ENCODE data around the gene DNMBP.
"Not testable (repeated sequence)": the region's sequence is repeated elsewhere in the genome, so short reads cannot be mapped to it uniquely, and the experiment has no call there.

Gene DNMBP

DNA sequence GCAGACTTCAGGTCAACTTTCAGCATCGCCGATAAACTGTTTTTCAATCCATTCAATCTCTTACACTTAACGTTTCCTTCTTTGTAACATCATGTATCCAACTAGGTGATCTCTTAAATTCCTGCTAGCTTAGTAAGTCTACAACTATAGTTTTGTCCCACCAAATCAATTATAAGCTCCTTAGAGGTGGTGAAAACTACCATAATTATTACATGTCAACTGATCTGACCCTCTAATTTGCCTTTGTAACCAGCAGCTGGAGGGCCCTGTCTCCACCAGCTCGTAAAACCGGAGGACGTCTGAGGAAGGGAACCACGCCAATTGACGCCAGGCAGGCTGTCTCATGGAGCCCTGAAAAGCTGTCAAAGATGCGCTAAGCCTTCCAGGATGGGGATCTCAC, 113.9 kb downstream of the DNMBP start:
- no peak for DNase-seq (ENCODE audit: extremely low spot score)
- TF ChIP-seq ARNT (IDR thresholded peaks at IDR 0.05) (no peak), ZNF384 (IDR thresholded peaks at IDR 0.05) (no peak), FOXK2 (IDR thresholded peaks at IDR 0.05) (no peak), BHLHE40 (IDR thresholded peaks at IDR 0.05; ENCODE audit: borderline replicate concordance) (no peak), LEF1 (IDR thresholded peaks at IDR 0.05; ENCODE audit: borderline replicate concordance) (no peak), TARDBP (IDR thresholded peaks at IDR 0.05) (no peak), NFRKB (IDR thresholded peaks at IDR 0.05) (no peak), ELF4 (IDR thresholded peaks at IDR 0.05) (no peak), HDGF (IDR thresholded peaks at IDR 0.05; ENCODE audit: borderline replicate concordance) (no peak), SP1 (IDR thresholded peaks at IDR 0.05) (no peak), FOXM1 (IDR thresholded peaks at IDR 0.05; ENCODE audit: borderline replicate concordance) (no peak), CTBP1 (IDR thresholded peaks at IDR 0.05; ENCODE audit: borderline replicate concordance) (no peak)
- TF ChIP-seq, protein P1, sequence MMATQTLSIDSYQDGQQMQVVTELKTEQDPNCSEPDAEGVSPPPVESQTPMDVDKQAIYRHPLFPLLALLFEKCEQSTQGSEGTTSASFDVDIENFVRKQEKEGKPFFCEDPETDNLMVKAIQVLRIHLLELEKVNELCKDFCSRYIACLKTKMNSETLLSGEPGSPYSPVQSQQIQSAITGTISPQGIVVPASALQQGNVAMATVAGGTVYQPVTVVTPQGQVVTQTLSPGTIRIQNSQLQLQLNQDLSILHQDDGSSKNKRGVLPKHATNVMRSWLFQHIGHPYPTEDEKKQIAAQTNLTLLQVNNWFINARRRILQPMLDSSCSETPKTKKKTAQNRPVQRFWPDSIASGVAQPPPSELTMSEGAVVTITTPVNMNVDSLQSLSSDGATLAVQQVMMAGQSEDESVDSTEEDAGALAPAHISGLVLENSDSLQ (IDR thresholded peaks at IDR 0.05) = no peak
- CTCF ChIA-PET = interaction anchor here (0.6 kb wide), 2 partner anchors 36 to 506 kb away, joined by 3 read pairs; no protein-coding TSS in a partner anchor
- POLR2A ChIA-PET = no interaction called here

DNA sequence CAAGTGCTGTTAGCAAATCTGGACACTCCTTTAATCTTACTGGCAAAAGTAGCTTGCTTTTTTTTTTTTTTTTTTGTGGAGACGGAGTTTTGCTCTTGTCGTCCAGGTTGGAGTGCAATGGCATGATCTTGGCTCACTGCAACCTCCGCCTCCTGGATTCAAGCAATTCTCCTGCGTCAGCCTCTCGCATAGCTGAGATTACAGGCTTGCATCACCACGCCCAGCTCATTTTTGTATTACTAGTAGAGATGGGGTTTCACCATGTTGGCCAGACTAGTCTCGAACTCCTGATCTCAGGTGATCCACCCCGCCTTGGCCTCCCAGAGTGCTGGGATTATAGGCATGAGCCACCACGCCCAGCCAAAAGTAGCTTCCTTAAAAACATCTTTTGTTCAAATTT, 114.7 kb downstream of the DNMBP start:
- CTCF ChIA-PET = interaction anchor here (0.6 to 0.7 kb wide), 2 partner anchors 9 to 507 kb away, joined by 3 read pairs; no protein-coding TSS in a partner anchor
- DNase-seq (ENCODE audit: extremely low spot score); POLR2A ChIA-PET: not testable (repeated sequence)

DNA sequence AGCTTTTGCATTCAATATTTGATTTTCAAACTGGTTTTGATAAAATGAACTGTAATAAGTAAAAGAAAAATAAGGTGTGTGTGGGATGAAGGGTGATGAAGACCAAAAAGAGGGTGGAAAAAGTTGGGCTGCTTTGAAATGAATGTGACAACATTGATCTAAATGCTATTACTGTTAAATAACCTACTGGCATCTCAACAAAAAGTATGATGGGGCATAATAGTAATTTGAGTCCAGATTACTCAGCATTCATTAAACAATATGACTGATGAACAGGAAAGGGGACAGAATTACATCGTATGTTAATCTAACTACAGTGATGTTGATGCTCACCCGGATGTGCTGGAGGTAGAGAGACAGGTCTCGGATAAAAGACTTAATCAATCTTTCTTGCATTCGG, 115.1 kb downstream of the DNMBP start:
- TF ChIP-seq TARDBP (IDR thresholded peaks at IDR 0.05) = no peak
- no peak for TF ChIP-seq FOXA1 (IDR thresholded peaks at IDR 0.05)
- no peak for TF ChIP-seq FOXM1 (IDR thresholded peaks at IDR 0.05; ENCODE audit: borderline replicate concordance)
- TF ChIP-seq ARNT (IDR thresholded peaks at IDR 0.05) = no peak
- no peak for TF ChIP-seq NFRKB (IDR thresholded peaks at IDR 0.05)
- TF ChIP-seq BHLHE40 (IDR thresholded peaks at IDR 0.05; ENCODE audit: borderline replicate concordance) = no peak
- TF ChIP-seq L3MBTL2 (conservative IDR thresholded peaks at IDR 0.05) = no peak
- no peak for TF ChIP-seq SUZ12 (IDR thresholded peaks at IDR 0.05)
- TF ChIP-seq, protein P1 (IDR thresholded peaks at IDR 0.05) = no peak
- no peak for TF ChIP-seq ELF4 (IDR thresholded peaks at IDR 0.05)
- no peak for TF ChIP-seq ZNF384 (IDR thresholded peaks at IDR 0.05)
- TF ChIP-seq LEF1 (IDR thresholded peaks at IDR 0.05; ENCODE audit: borderline replicate concordance) = no peak
- TF ChIP-seq FOXK2 (IDR thresholded peaks at IDR 0.05) = no peak
- TF ChIP-seq SP1 (IDR thresholded peaks at IDR 0.05) = no peak
- TF ChIP-seq CTBP1 (IDR thresholded peaks at IDR 0.05; ENCODE audit: borderline replicate concordance) = no peak
- TF ChIP-seq HDGF (IDR thresholded peaks at IDR 0.05; ENCODE audit: borderline replicate concordance) = no peak
- CTCF ChIA-PET = interaction anchor here (0.7 kb wide), 1 partner anchor 8 kb away, joined by 3 read pairs; no protein-coding TSS in a partner anchor
- POLR2A ChIA-PET = no interaction called here
- DNase-seq (ENCODE audit: extremely low spot score) = no peak

DNA sequence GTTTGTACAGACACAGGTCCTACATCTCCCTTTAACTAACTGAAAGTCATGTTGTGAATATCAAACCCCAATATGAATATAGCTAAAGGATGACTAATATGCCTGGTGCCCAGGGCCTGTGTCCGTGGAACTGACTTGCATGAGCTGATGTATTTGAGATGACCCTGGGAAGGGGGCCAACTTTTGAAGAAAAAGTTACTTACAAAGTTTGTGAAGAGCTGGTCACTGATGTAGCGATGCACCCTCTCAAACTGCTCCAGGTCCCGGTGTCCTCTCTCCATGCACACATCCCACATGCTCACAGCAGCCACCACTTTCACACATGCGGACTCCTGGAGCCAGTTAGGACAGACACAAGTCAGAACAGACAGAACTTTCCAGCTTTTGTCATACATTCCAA, 121.1 kb downstream of the DNMBP start:
- POLR2A ChIA-PET = no interaction called here
- CTCF ChIA-PET = no interaction called here
- TF ChIP-seq ARNT (IDR thresholded peaks at IDR 0.05) (no peak), HDGF (IDR thresholded peaks at IDR 0.05; ENCODE audit: borderline replicate concordance) (no peak), TARDBP (IDR thresholded peaks at IDR 0.05) (no peak), FOXA1 (IDR thresholded peaks at IDR 0.05) (no peak), FOXK2 (IDR thresholded peaks at IDR 0.05) (no peak), BHLHE40 (IDR thresholded peaks at IDR 0.05; ENCODE audit: borderline replicate concordance) (no peak), CTBP1 (IDR thresholded peaks at IDR 0.05; ENCODE audit: borderline replicate concordance) (no peak), SP1 (IDR thresholded peaks at IDR 0.05) (no peak), NFRKB (IDR thresholded peaks at IDR 0.05) (no peak)
- TF ChIP-seq, protein P1 (IDR thresholded peaks at IDR 0.05) = no peak
- DNase-seq (ENCODE audit: extremely low spot score) = no peak

DNA sequence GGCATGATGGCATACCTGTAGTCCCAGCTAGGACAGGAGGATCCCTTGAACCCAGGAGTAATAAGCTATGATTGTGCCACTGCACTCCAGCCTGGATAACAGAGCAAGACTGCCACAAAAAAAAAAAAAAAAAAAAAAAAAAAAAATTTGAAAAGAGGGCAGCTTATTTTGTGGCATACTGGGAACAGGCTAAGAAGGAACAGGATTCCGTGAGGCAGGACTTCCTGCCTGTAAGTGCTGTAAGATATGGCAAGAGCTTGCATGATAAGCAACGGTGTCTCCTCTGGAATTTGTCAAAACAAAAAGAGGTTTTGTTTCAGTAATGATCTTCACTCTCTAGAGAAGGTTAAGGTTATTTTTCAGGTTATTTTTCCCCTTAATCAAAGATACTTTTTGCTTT, 126.2 kb downstream of the DNMBP start:
- TF ChIP-seq L3MBTL2 (conservative IDR thresholded peaks at IDR 0.05) (no peak), HDGF (IDR thresholded peaks at IDR 0.05; ENCODE audit: borderline replicate concordance) (no peak), TARDBP (IDR thresholded peaks at IDR 0.05) (no peak), ARNT (IDR thresholded peaks at IDR 0.05) (no peak), BHLHE40 (IDR thresholded peaks at IDR 0.05; ENCODE audit: borderline replicate concordance) (no peak), FOXA1 (IDR thresholded peaks at IDR 0.05) (no peak), LEF1 (IDR thresholded peaks at IDR 0.05; ENCODE audit: borderline replicate concordance) (no peak), FOXM1 (IDR thresholded peaks at IDR 0.05; ENCODE audit: borderline replicate concordance) (no peak), ZNF384 (IDR thresholded peaks at IDR 0.05) (no peak), SUZ12 (IDR thresholded peaks at IDR 0.05) (no peak), SP1 (IDR thresholded peaks at IDR 0.05) (no peak), ELF4 (IDR thresholded peaks at IDR 0.05) (no peak), FOXK2 (IDR thresholded peaks at IDR 0.05) (no peak)
- TF ChIP-seq, protein P1 (IDR thresholded peaks at IDR 0.05) = no peak
- ChIA-PET POLR2A (no interaction called here), CTCF (interaction anchor here (0.6 kb wide), 1 partner anchor 141 kb away, joined by 6 read pairs; no protein-coding TSS in a partner anchor)
- DNase-seq (ENCODE audit: extremely low spot score) = no peak

DNA sequence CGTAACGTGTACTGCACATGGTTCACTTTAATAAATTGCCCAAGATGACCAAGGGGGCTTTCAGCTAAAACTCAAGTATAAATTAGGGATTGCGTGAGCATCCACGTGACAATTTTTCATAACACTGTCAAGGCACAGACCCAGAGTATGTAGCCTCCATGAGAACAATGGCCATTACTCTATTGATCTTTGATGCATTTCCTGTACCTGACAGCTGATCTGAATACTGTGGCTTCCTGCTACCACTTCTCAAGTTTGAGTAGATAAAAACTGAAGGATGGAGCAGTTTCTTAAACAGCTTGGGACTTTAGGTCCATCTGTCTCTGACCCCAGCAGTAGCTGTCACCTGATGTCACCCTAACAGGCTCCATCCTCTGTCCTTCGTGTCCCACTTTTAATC, 128.4 kb downstream of the DNMBP start:
- ChIA-PET CTCF (no interaction called here), POLR2A (no interaction called here)
- DNase-seq (ENCODE audit: extremely low spot score) = no peak
- TF ChIP-seq FOXM1 (IDR thresholded peaks at IDR 0.05; ENCODE audit: borderline replicate concordance) (no peak), L3MBTL2 (conservative IDR thresholded peaks at IDR 0.05) (no peak), FOXA1 (IDR thresholded peaks at IDR 0.05) (no peak), NFRKB (IDR thresholded peaks at IDR 0.05) (no peak), ARNT (IDR thresholded peaks at IDR 0.05) (no peak), SP1 (IDR thresholded peaks at IDR 0.05) (no peak), SUZ12 (IDR thresholded peaks at IDR 0.05) (no peak), ELF4 (IDR thresholded peaks at IDR 0.05) (no peak), ZNF384 (IDR thresholded peaks at IDR 0.05) (no peak), LEF1 (IDR thresholded peaks at IDR 0.05; ENCODE audit: borderline replicate concordance) (no peak), TARDBP (IDR thresholded peaks at IDR 0.05) (no peak), HDGF (IDR thresholded peaks at IDR 0.05; ENCODE audit: borderline replicate concordance) (no peak), CTBP1 (IDR thresholded peaks at IDR 0.05; ENCODE audit: borderline replicate concordance) (no peak), BHLHE40 (IDR thresholded peaks at IDR 0.05; ENCODE audit: borderline replicate concordance) (no peak), FOXK2 (IDR thresholded peaks at IDR 0.05) (no peak)
- TF ChIP-seq, protein P1 (IDR thresholded peaks at IDR 0.05) = no peak

All from HEK293T (cell line).